H9 (cell line): ENCODE data around the gene DNAJB5. TPM values are rescaled to one million over a fixed set of nuclear protein-coding genes. Genes with fewer than 3 reads are reported as not detected.

ENCODE experiments used
- DNase-seq: peaks from one replicate; pipeline ENCODE4 v3.0.0-alpha.2; 2017
- H2AFZ ChIP-seq: one replicate; pipeline ENCODE4 v1.6.1; 2013; ENCODE audit warnings: mild to moderate bottlenecking, low read length, control low read depth, moderate library complexity
- H2AK5ac ChIP-seq: 2 replicates; pipeline ENCODE4 v1.6.1; 2013; ENCODE audit warnings: low read length, control low read depth, mixed read lengths; ENCODE audit not compliant: insufficient read length
- H2BK120ac ChIP-seq: one replicate; pipeline ENCODE4 v1.6.1; 2013; ENCODE audit warnings: low read depth, mild to moderate bottlenecking, low read length, control low read depth, inconsistent platforms; ENCODE audit not compliant: poor library complexity, severe bottlenecking
- H2BK12ac ChIP-seq: 2 replicates; pipeline ENCODE4 v1.6.1; 2013; ENCODE audit warnings: low read length, control low read depth, mixed read lengths, low read depth; ENCODE audit not compliant: insufficient read length
- H2BK15ac ChIP-seq: 2 replicates; pipeline ENCODE4 v1.6.1; 2013; ENCODE audit warnings: low read depth, low read length, control low read depth
- H2BK20ac ChIP-seq: one replicate; pipeline ENCODE4 v1.6.1; 2013; ENCODE audit warnings: low read depth, mild to moderate bottlenecking, low read length, control low read depth, inconsistent platforms; ENCODE audit not compliant: poor library complexity, severe bottlenecking
- H2BK5ac ChIP-seq: 2 replicates; pipeline ENCODE4 v1.6.1; 2013; ENCODE audit warnings: low read length, control low read depth, mixed read lengths; ENCODE audit not compliant: insufficient read length
- H3K14ac ChIP-seq: 2 replicates; pipeline ENCODE4 v1.6.1; 2013; ENCODE audit warnings: low read length, control low read depth; ENCODE audit not compliant: insufficient read depth
- H3K18ac ChIP-seq: 2 replicates; pipeline ENCODE4 v1.6.1; 2013; ENCODE audit warnings: low read depth, mild to moderate bottlenecking, mixed read lengths, low read length, control low read depth; ENCODE audit not compliant: insufficient read length
- H3K23ac ChIP-seq: 2 replicates; pipeline ENCODE4 v1.6.1; 2013; ENCODE audit warnings: low read length, control low read depth, mixed read lengths, low read depth; ENCODE audit not compliant: insufficient read length
- H3K23me2 ChIP-seq: 2 replicates; pipeline ENCODE4 v1.6.1; 2013; ENCODE audit warnings: low read depth, mild to moderate bottlenecking, mixed read lengths, low read length, control low read depth; ENCODE audit not compliant: insufficient read length, poor library complexity, severe bottlenecking
- H3K27ac ChIP-seq: 2 replicates; pipeline ENCODE4 v1.5.1; 2013; ENCODE audit warnings: low read length, control low read depth, mixed read lengths, low read depth; ENCODE audit not compliant: insufficient read length
- H3K27me3 ChIP-seq: 2 replicates; pipeline ENCODE4 v1.6.1; 2013; ENCODE audit warnings: low read length, control low read depth, inconsistent platforms; ENCODE audit not compliant: insufficient read depth
- H3K4ac ChIP-seq: 2 replicates; pipeline ENCODE4 v1.6.1; 2013; ENCODE audit warnings: low read depth, mild to moderate bottlenecking, control low read depth, inconsistent platforms, low read length, moderate library complexity
- H3K4me1 ChIP-seq: 2 replicates; pipeline ENCODE4 v1.6.1; 2013; ENCODE audit warnings: low read length, control low read depth, inconsistent platforms; ENCODE audit not compliant: insufficient read depth
- H3K4me2 ChIP-seq: 2 replicates; pipeline ENCODE4 v1.6.1; 2013; ENCODE audit warnings: low read length, control low read depth, mixed read lengths; ENCODE audit not compliant: insufficient read length, insufficient read depth
- H3K56ac ChIP-seq: 2 replicates; pipeline ENCODE4 v1.6.1; 2013; ENCODE audit warnings: low read depth, mild to moderate bottlenecking, mixed read lengths, low read length, control low read depth; ENCODE audit not compliant: insufficient read length
- H3K79me1 ChIP-seq: 2 replicates; pipeline ENCODE4 v1.6.1; 2013; ENCODE audit warnings: low read depth, mild to moderate bottlenecking, moderate library complexity, low read length, control low read depth, inconsistent platforms; ENCODE audit not compliant: insufficient read depth, poor library complexity, severe bottlenecking
- H3K79me2 ChIP-seq: 2 replicates; pipeline ENCODE4 v1.6.1; 2013; ENCODE audit warnings: low read length, control low read depth, inconsistent platforms; ENCODE audit not compliant: insufficient read depth
- H3K9ac ChIP-seq: 2 replicates; pipeline ENCODE4 v1.6.1; 2013; ENCODE audit warnings: low read length, control low read depth, mixed read lengths; ENCODE audit not compliant: insufficient read length; ENCODE audit errors: extremely low read depth
- H3K9me3 ChIP-seq: one replicate; pipeline ENCODE4 v1.6.1; 2013; ENCODE audit warnings: low read depth, low read length, inconsistent platforms; ENCODE audit not compliant: control insufficient read depth
- H3T11ph ChIP-seq: one replicate; pipeline ENCODE4 v1.6.1; 2013; ENCODE audit warnings: mild to moderate bottlenecking, low read length, control low read depth, inconsistent platforms
- H4K20me1 ChIP-seq: one replicate; pipeline ENCODE4 v1.6.1; 2013; ENCODE audit not compliant: control insufficient read depth, insufficient read length, insufficient read depth
- H4K5ac ChIP-seq: 2 replicates; pipeline ENCODE4 v1.6.1; 2013; ENCODE audit warnings: low read depth, mild to moderate bottlenecking, mixed read lengths, low read length, control low read depth; ENCODE audit not compliant: insufficient read length
- H4K8ac ChIP-seq: replicated peaks from 2 replicates; pipeline ENCODE4 v1.6.1; 2013; ENCODE audit warnings: low read length, control low read depth, mixed read lengths, low read depth; ENCODE audit not compliant: insufficient read length
- H4K91ac ChIP-seq: 2 replicates; pipeline ENCODE4 v1.6.1; 2013; ENCODE audit warnings: low read depth, mild to moderate bottlenecking, moderate library complexity, mixed read lengths, low read length, control low read depth; ENCODE audit not compliant: insufficient read length
- H3K27ac Mint-ChIP-seq, 3 experiments: 2 replicates in 2 of 3; 3 replicates in 1 of 3; pipeline ENCODE4 v1.8.0; 2020 to 2021; ENCODE audit warnings: mixed read lengths in 3 of 3, mild to moderate bottlenecking in 1 of 3, moderate library complexity in 1 of 3
- H3K27me3 Mint-ChIP-seq: 2 replicates; pipeline ENCODE4 v1.8.0; 2021; ENCODE audit warnings: low read depth, mild to moderate bottlenecking, moderate library complexity, mixed read lengths
- H3K36me3 Mint-ChIP-seq, 3 experiments: 2 replicates in 2 of 3; 3 replicates in 1 of 3; pipeline ENCODE4 v1.8.0; 2020 to 2021; ENCODE audit warnings: low read depth in 3 of 3, mixed read lengths in 3 of 3; ENCODE audit not compliant: insufficient read depth in 1 of 3
- H3K4me1 Mint-ChIP-seq, 2 experiments: 2 replicates each; pipeline ENCODE4 v1.8.0; 2020; ENCODE audit warnings: mixed read lengths in 2 of 2
- H3K4me3 Mint-ChIP-seq, 2 experiments: 2 replicates in 1 of 2; 3 replicates in 1 of 2; pipeline ENCODE4 v1.8.0; 2020 to 2021; ENCODE audit warnings: mild to moderate bottlenecking in 2 of 2, mixed read lengths in 2 of 2, moderate library complexity in 1 of 2
- H3K9me3 Mint-ChIP-seq, 2 experiments: 2 replicates in 1 of 2; 3 replicates in 1 of 2; pipeline ENCODE4 v1.8.0; 2020; ENCODE audit warnings: mild to moderate bottlenecking in 2 of 2, mixed read lengths in 2 of 2, moderate library complexity in 1 of 2
- WGBS: extraction: QIAGEN DNeasy Blood & Tissue Kit; methylation state at CpG from one replicate; pipeline ENCODE4 v1.1.7; 2013; ENCODE audit warnings: missing lambda C conversion rate, low lambda C conversion rate, mixed read lengths; ENCODE audit not compliant: insufficient read length; ENCODE audit errors: extremely low coverage; 5-methylcytosine and 5-hydroxymethylcytosine counted together
- total RNA-seq: library from RNA; stranded (reverse); gene quantifications from 2 replicates; pipeline ENCODE4 v1.2.1, GENCODE V29; 2021
- TF ChIP-seq, protein P1 (sequence below): fragments of 200-600 bp; sonication (generic); conservative IDR thresholded peaks from 3 replicates; pipeline ENCODE4 v1.8.0; 2021; ENCODE audit warnings: antibody characterized with exemption, mild to moderate bottlenecking

The DNAJB5 gene
- total RNA-seq, 1 experiment from 2014 or later, result 38.9 TPM

DNA sequence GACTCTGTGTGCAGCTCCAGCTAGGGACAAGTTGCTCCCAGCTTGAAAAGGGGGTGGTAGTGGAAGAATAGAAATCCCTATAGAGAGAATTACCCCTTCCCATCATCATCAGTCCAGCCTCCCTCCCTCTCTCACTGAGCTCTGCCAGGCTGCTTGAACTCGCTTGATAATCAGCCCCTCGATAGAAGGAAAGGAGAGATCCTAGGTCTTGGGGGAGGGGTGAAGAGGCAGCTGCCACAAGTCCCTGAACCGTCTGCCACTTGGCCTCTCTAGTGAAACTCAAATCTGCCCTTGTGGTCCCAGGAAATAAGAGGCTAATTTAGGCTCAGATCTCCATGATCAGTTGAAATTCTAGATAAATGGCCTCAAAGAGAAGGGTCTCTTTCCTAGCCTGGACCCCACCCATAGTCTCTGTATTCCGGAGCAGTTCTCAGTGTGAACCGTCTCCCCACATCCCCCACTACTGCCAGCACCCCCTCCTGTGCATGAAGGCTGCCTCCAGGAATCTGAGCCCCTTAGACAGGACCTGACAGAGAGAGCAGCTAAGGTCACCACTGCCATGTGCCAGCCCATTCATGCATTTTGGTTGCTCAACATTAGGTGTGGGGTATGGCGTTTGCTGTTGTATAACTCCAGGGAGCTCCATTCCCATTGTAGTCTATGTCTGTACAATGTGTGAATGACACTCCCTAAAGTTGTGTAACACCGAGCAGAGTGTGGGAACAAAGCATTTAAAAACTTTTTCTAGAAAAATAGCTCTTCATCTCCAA lies 5.5 kb downstream of the DNAJB5 start:
- no CpG with 5 or more reads among the region's 7 CpGs for WGBS
- no peak overlapping the region for H2AFZ ChIP-seq
- no peaks in the 10 kb centered on the region for H4K20me1 ChIP-seq
- H3K27ac ChIP-seq, result no peak overlapping the region
- H3K36me3 Mint-ChIP-seq, result peaks cover 36 to 58% (median 46%) of the 10 kb centered on the region in 3 experiments
- H3K18ac ChIP-seq, result no peak overlapping the region
- no peak overlapping the region for H4K8ac ChIP-seq
- H3K4me1 ChIP-seq, result peaks cover 8% of the 10 kb centered on the region; the same call in 1 of the 2 replicates
- peaks cover 2% of the 10 kb centered on the region for H3K27me3 Mint-ChIP-seq
- H3K27ac Mint-ChIP-seq, result peak overlapping the region in 1 of 3 experiments; percentile 68; a peak in 2 of 7 replicates
- no peak overlapping the region for H3T11ph ChIP-seq
- H3K4ac ChIP-seq, result no peak overlapping the region
- H3K4me3 Mint-ChIP-seq, result no peak overlapping the region; a peak in 1 of 5 replicates
- no peaks in the 10 kb centered on the region for H3K27me3 ChIP-seq
- H2BK15ac ChIP-seq, result no peak overlapping the region
- no peak overlapping the region for H3K23ac ChIP-seq
- no peak overlapping the region for H2BK120ac ChIP-seq
- H3K79me2 ChIP-seq, result no peaks in the 10 kb centered on the region
- H3K79me1 ChIP-seq, result no peaks in the 10 kb centered on the region
- no peak overlapping the region for H2BK20ac ChIP-seq
- no peak overlapping the region for H3K56ac ChIP-seq
- DNase-seq, result no peak
- no peak overlapping the region for H3K14ac ChIP-seq
- H3K23me2 ChIP-seq, result peaks cover 9% of the 10 kb centered on the region
- H3K9me3 Mint-ChIP-seq, result no peaks in the 10 kb centered on the region
- no peak overlapping the region for H2BK5ac ChIP-seq
- TF ChIP-seq, protein P1, sequence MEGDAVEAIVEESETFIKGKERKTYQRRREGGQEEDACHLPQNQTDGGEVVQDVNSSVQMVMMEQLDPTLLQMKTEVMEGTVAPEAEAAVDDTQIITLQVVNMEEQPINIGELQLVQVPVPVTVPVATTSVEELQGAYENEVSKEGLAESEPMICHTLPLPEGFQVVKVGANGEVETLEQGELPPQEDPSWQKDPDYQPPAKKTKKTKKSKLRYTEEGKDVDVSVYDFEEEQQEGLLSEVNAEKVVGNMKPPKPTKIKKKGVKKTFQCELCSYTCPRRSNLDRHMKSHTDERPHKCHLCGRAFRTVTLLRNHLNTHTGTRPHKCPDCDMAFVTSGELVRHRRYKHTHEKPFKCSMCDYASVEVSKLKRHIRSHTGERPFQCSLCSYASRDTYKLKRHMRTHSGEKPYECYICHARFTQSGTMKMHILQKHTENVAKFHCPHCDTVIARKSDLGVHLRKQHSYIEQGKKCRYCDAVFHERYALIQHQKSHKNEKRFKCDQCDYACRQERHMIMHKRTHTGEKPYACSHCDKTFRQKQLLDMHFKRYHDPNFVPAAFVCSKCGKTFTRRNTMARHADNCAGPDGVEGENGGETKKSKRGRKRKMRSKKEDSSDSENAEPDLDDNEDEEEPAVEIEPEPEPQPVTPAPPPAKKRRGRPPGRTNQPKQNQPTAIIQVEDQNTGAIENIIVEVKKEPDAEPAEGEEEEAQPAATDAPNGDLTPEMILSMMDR, result no peak
- H3K9me3 ChIP-seq, result no peaks in the 10 kb centered on the region
- no peak overlapping the region for H4K5ac ChIP-seq
- H3K4me2 ChIP-seq, result no peak overlapping the region
- H2BK12ac ChIP-seq, result no peak overlapping the region
- H4K91ac ChIP-seq, result no peak overlapping the region
- peaks cover 42 to 51% of the 10 kb centered on the region in 2 experiments for H3K4me1 Mint-ChIP-seq
- no peak overlapping the region for H2AK5ac ChIP-seq
- H3K9ac ChIP-seq, result no peak overlapping the region
